ENCODE data around the gene PZP.
A peak's percentile ranks its signal among the peaks of the same experiment; 100 is the strongest.
"Not testable (repeated sequence)": the region's sequence is repeated elsewhere in the genome, so short reads cannot be mapped to it uniquely, and the experiment has no call there.

Gene PZP

DNA sequence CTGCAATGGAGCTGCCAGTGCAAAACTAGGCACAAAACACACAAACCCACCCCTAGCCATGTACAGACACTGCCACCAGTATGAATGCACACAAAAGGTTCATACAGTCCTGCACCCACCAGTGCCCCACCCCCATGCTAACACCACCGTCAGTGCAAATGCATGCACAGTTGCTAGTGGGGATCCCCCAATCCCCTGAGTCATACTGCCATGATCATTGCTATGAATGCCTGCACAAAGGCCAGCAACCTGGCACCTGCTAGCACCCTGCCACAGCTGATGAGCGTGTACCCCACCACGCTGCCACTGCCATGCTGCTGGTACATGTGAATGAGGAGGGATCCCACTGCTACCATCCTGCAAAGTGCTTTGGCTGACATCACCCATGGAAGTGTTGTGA lies 23.9 kb downstream of the PZP start:
- no peak for DNase-seq (ENCODE audit: low read depth in 2 of 3, low spot score in 1 of 3)

DNA sequence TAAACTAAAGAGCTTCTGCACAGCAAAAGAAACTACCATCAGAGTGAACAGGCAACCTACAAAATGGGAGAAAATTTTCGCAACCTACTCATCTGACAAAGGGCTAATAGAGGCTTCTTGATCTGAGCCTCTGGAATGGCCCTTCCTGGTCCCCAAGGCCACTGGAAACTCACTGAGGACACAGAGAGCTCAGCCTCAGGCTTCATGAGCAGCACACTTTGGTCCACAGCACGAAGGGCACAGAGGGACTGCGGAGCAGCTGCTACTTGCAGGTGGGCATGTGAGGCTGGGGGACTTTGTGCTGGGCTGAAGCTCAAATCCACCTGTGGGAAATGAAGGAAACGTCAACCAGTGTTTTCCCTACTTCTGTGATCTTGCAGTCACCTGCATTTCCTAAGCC lies 27.4 kb downstream of the PZP start:
- DNase-seq (ENCODE audit: low read depth in 2 of 3, low spot score in 1 of 3), result no peak

DNA sequence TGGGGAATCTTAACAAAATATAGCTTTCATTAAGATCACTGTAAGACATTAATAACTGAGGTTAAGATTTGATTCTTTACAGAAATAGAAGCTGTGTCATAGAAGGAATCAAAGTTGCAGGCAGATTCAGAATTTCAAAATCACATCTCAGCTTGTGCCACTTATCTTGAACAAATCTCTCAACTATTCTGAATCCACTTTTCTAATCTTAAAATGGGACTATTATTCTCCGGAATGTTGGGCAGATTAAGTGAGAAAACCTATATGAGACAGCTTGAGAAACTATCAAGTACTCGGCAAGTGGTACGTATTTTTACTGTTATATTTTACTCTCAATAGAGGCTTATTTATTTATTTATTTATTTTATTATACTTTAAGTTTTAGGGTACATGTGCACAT lies 28.4 kb downstream of the PZP start:
- DNase-seq (ENCODE audit: low read depth in 2 of 3, low spot score in 1 of 3), result no peak

DNA sequence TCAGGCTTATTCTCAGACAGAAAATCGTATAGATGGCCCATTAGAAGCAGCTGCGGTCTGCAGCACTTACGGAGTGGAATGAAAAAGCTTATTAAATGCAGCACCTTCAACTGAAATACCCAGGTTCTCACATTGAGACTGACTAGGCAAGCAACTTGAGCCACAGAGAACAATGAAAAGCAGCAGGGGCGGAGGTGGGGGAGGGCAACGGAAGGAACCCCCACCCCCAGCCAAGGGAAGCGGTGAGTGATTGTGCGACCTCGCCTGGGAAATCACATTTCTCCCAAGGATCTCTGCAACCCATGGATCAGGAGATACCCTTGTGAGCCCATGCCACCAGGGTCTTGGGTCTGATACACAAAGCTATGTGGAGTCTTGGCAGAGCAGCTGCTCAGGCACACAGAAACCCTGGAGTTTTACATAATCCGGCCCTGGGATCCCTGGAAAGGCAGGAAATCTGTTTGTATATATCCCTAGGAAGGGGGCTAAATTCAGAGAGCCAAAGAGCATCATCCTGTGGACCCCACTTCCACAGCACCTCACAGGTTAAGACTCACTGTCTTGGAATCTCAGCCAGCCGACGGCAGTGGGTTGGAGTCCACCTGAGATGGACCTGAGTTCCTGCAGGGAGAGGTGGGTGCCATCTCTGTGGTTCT lies 38.1 kb downstream of the PZP start:
- DNase-seq (ENCODE audit: low read depth in 2 of 3, low spot score in 1 of 3), result no peak

DNA sequence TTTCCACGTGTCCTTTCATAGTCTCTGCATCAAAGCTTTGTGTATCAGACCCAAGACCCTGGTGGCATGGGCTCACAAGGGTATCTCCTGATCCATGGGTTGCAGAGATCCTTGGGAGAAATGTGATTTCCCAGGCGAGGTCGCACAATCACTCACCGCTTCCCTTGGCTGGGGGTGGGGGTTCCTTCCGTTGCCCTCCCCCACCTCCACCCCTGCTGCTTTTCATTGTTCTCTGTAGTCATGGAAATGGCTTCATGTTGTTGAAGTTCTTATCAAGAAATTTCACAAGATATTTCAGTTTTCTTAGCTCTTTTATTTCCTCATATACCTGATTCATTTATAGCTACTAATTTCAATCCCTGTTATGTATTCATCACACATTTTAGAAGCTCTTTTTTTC lies 40.9 kb downstream of the PZP start:
- not testable (repeated sequence) for DNase-seq (ENCODE audit: low read depth in 2 of 3, low spot score in 1 of 3)

DNA sequence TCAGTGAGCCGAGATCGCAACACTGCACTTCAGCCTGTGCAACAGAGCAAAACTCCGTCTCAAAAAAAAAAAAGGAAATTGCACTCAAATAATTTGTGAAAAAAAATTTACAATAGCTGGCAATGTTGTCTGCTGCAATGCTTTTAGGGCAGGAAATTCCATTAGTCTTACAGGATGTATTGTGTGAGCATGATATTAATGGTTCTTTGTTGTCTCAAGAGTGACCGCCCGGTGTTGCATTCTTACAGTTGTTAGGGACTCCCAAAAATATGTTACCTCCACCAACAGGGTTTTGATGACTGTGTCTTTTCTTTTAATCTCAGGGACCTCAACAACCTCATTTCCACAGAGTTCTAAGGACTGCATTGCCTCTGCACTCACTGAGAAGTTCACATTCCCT lies 44.8 kb downstream of the PZP start:
- no peak for DNase-seq (ENCODE audit: low read depth in 2 of 3, low spot score in 1 of 3)

DNA sequence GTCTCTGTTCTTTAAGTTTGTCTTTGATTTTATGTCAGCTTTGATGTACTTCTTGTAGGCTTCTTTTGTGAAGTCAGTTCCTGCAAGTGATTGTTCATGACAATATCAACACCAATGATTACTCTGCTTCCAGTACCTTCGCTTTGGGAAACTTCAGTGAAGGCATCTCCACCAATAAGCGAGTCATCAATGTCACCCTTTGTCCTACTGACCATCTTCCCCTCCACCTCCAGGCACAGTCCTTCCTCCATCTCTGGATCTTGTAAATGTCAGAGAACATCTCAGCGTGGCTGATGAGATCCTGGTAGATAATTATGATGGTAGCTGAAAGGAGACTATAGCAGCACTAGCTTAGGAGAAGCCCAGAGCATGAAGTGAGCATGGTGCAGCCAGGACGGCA lies 52.1 kb downstream of the PZP start:
- DNase-seq (ENCODE audit: low read depth in 2 of 3, low spot score in 1 of 3), result no peak

DNA sequence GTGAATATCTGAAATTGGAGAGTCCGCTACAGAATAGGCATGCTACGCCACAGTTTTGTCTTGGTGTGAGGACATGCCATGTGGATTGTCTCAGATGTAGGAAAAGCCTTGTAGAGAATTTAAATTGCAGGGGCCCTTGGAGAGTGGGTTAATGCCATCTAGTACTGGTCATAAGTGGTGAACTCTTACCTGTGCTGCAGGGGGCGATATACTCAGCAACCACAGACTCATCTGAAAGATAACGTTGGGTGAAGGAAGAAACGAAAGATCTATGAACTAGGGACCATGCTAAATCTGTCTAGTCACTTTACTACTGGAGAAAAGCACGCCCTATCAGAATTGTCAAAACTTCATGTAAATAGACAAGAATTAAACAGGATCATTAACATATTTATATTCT lies 58.8 kb downstream of the PZP start:
- no peak for DNase-seq (ENCODE audit: low read depth in 2 of 3, low spot score in 1 of 3)

DNA sequence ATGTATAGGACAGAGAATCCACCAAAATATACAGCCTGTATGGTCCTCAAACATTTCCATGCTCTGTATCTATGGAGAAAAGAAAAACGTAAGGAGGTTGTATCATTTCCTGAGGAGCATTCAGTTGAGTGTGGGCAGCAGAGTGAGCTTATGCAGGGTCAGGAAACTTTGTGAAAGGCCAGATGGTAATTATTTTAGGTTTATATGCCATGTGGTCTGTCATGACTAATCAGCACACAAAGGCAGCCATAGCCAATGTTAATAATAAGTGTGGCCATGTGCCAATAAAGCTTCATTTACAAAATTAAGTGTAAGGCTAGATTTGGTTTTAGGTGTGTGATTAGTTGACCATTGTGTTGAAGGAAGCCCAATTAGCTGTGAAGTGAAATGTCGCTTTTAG lies 59.3 kb downstream of the PZP start:
- DNase-seq (ENCODE audit: low read depth in 2 of 3, low spot score in 1 of 3), result no peak

DNA sequence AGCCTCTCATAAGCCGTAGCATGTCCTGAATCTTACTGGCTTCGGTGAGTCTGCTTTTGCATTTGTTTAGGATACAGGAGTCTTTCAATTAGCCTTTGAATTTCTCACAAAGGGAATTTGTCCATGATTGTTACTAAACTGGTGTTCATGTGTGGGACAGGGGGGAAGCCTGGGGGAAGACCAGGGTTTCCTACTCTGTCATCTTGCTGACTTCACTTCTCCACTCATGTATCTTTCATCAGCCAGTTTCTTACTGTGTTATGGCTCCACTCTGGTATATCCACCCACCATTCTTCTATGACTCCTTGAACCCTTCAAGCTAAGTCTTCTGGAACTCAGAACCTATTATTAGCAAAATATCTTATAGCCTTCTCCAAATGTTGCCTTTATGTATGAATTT lies 60.7 kb downstream of the PZP start:
- DNase-seq (ENCODE audit: low read depth in 2 of 3, low spot score in 1 of 3), result no peak

DNA sequence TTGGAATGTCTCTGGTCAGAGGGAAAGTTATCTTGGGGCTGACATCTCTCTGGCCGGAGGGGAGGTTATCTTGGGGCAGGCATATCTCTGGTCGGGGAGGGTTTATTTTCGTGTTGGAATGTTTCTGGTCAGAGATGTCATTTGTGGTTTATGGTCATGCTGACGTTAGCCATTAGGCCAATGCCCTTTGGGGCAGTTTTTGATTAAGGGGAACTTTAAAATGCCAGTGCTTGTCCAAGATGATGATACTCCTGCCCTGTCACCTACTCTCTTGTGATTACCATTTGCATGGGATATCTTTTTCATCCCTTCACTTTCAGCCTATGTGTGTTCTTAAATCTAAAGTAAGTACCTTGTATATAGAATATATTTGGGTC lies 63.5 kb downstream of the PZP start:
- DNase-seq (ENCODE audit: low read depth in 2 of 3, low spot score in 1 of 3), result no peak

DNA sequence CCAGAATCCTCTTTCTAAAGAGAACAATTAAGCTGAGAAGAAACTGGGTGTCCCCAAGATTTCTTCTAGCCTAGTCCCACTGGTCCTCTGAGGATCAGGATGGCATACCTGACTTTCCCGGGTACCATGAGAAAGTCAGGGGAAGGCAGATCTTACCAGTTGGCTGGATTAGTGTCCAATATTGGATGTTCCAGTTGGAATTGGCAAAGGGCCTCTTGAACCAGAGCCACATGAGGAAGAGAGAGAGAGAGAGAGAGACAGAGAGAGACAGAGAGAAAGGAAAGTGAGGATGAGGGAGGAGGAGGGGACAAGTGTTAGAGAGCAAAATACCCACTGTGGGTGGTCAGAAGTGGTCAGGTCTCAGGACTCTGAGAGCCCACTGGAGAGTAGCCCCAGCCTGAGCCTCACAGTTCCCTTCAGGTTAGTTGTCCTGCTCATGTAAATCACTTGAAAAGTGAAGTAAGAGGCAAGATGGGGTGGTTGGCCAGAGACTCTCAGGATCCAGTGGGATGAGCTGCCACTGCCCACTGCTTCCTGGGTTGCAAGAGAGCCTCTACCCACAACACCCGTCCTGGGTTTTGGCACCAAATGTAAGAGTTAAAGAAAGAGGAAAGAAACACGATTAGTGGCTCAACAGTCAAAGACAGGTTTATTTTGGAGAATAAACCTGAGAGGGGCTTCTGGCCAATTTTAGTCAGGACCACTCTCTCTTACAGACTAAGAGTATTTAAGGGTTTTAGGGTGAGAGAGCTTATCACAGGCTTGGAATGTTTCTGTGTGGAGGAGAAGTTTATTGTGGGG lies 64.1 kb downstream of the PZP start:
- no peak for DNase-seq (ENCODE audit: low read depth in 2 of 3, low spot score in 1 of 3)

DNA sequence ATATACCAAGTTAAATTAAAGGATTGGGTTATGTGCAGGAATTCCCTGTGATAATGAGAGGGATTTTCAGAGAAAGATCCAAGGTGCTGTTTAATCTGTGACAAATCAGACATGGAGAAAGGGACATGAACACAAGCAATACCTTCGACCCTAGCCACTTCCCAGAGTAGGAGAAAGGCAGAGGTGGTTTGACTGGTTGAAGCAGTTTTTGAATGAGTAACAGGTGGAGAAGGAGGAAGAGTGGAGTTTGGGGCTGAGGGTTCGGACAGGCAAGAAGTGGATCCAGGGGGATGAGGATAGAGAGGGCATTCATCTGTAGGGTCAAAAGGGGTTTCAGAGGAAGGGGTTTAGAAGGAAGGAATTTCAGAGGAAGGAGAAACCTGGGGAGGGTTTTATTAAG lies 65.1 kb downstream of the PZP start:
- no peak for DNase-seq (ENCODE audit: low read depth in 2 of 3, low spot score in 1 of 3)

DNA sequence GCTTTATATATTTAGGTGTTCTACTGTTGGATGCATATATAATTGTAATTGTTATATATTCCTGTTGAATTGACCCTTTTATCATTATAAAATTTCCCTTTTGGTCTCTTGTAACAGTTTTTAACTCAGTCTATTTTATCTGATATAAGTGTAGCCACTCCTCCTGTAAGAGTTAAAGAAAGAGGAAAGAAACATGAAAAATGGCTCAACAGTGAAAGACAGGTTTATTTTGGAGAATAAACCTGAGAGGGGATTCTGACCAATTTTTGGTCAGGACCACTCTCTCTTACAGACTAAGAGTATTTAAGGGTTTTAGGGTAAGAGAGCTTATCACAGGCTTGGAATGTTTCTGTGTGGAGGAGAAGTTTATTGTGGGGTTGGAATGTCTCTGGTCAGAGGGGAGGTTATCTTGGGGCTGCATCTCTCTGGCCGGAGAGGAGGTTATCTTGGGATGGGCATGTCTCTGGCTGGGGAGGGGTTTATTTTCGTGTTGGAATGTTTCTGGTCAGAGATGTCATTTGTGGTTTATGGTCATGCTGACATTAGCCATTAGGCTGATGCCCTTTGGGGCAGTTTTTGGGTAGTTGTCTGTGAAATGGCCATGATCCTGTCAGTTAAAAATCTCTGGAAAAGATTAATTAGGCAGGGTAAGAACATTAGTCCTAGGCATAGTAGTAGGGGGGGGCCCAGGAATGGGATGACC lies 68.5 kb downstream of the PZP start:
- not testable (repeated sequence) for DNase-seq (ENCODE audit: low read depth in 2 of 3, low spot score in 1 of 3)

DNA sequence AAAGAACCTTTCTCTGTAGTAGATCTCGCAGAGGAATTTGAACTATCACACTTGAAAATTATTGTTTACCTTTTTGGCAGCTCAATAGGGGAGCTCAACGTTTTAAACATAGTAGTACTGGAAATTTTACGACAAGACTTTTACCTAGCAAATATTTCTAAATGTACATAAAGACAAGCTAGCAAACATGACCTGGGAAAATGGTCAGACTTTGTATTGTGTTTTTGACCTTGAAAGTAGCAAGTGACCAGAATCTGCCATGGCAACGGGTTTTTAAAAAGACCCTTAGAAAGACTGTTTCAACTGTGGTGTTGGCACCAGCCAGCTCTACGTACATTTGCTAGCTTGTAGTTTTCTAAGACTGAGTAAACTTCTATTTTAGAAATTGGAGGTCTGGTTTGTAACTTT lies 72.3 kb downstream of the PZP start:
- no peak for DNase-seq (ENCODE audit: low read depth in 2 of 3, low spot score in 1 of 3)

DNA sequence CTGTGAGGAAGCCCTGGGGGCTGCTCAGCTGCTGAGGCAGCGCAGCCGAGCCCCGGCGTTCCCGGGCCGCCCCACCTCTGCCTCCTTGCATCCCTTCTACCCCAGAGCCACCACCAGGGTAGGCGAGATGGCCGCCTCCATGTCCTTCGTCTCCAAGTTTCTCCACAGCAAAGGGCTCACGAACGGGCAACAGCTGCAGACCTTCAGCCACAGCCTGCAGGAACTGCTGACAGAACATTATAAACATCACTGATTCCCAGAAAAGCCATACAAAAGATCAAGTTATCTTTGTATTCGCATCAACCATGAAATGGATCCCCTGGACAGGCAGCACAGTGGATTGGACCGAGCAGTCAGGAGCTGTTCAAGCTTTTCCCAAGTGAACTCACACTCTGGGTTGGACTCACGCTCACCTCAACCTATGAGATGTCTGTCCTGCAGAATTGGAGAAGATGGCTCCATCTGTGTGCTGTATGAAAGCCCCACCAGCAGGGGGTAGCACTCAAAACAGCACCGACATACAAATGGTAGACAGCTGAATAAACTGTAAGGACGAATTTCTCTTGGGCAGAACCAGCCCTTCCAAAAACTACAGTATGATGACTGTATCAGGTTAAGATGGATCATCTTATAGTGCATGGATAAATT lies 73.1 kb downstream of the PZP start:
- peak in 1 of 3 donors; percentile 1 for DNase-seq (ENCODE audit: low read depth in 2 of 3, low spot score in 1 of 3)

DNA sequence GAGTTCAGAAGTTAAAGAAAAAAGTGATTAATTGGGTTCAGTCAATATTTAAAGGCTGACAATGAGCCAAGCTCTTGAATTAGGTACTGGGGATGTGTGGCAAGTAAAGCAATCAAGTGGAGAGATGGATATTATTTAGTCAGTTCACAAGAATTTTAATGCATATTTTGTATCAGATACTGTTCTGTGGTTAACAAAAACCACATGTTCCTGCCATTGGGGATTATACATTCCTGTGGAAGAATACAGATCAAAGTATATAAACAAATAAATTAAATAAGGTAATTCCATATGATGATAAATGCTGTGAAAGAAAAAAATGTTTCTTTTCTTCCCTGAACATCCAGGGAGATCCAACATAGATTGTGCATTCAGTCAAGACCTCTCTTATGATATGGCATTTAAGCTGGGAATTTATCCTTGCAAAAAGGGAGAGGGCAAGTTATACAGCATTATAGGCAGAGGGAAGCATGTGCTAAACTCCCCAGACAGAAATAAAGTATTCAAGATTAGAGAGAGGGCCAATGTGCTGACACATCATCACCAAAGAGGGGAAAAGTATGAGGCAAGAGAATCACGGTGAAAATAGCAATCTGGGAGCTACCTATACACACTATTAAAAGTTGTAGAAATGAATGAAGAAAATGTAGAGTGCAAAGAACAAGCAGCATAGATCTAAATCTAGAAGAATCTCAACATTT lies 74.8 kb downstream of the PZP start:
- DNase-seq (ENCODE audit: low read depth in 2 of 3, low spot score in 1 of 3), result no peak

DNA sequence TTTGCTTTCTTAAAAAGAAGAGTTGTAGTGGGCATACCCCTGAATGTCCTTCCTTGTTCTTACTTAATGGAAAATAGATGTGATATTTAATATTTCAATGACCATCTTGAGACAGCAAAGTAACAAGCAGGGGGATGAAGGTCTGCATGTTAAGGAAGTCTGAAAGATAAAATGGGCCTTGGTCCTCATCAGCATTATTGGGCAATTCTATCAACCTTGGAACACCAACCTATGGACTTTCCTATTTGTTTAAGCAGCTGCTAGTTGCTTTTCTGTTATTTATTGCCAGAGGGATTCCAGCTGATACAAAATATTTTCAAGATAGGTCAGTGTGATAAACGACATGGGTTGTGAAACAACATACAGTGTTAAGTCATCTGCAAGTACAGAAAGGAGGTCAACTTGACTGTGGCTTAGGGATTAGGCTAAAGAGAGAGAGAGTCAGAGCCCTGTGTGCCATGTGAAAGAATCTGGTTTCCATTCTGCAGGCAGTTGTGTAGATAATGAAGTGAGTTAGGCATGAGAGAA lies 76.1 kb downstream of the PZP start:
- no peak for DNase-seq (ENCODE audit: low read depth in 2 of 3, low spot score in 1 of 3)

DNA sequence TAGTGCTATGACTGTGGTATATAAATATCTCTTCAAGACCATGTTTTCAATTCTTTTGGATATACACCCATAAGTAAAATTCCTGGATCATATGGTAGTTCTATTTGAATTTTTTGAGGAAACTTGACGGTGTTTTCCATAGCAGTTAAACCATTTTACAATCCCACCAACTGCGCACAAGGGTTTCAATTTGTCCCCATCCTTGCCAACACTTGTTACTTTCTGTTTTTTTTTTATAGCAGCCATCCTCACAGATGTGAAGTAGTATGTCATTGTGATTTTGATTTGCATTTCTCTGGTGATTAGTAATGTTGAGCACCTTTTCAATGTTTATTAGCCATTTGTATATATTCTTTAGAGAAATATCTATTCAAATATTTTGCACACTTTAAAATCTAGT lies 78.0 kb downstream of the PZP start:
- no peak for DNase-seq (ENCODE audit: low read depth in 2 of 3, low spot score in 1 of 3)

DNA sequence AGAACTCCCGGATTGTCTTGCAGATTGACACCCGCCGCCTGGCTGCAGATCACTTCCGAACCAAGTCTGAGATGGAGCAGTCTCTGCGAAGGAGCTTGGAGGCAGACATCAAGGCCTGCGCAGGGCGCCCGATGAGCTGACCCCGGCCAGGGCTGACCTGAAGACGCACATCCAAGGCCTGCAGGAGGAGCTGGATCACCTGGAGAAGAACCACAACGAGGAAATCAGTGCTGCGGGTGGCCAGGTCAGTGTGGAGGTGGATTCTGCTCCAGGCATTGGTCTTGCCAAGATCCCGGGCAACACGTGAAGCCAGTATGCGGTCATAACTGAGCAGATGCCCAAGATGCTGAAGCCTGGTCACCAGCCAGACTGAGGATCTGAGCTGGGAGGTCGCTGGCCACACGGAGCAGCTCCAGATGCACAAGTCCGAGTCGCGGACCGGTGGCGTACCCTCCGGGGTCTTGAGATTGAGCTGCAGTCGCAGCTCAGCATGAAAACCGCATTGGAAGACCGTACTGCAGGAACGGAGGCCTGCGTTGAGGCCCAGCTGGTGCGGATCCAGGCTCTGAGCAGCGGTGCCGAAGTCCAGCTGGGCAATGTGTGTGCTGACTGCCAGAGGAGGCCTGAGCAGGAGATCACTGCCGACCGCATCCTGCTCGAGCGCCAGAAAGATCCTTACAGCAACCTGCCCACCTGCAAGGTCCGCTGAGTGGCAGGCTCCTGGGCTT lies 80.1 kb downstream of the PZP start:
- no peak for DNase-seq (ENCODE audit: low read depth in 2 of 3, low spot score in 1 of 3)
